ENCODE measurements around the gene UNG.

The UNG gene

DNA sequence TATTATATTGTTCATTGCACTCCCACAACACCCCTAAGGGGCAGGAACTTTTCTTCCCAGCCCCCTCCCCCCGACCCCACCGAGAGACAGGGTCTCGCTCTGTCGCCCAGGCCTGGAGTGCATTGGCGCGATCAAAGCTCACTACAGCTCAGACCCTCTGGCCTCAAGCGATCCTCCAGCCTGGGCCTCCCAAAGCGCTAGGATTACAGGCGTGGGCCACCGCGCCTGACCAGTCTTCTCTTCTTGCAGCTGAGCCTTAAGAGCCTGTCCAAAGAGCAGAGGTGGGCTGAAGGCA lies 310 bp upstream of the UNG start:
- H2AFZ ChIP-seq (ENCODE audit: insufficient read depth, low read length, poor library complexity) = peak overlapping the region; percentile 88
- no peaks in the 10 kb centered on the region for H3K27me3 ChIP-seq (ENCODE audit: insufficient read depth, low read length)
- H3K4me3 ChIP-seq (ENCODE audit: low read depth, low read length) = no peak overlapping the region
- H3K4ac ChIP-seq (ENCODE audit: low read depth, low read length) = no peak overlapping the region
- H2BK120ac ChIP-seq (ENCODE audit: insufficient read depth, low read length, poor library complexity) = no peak overlapping the region
- H3K9me3 ChIP-seq (ENCODE audit: insufficient read depth, low read depth, low read length) = no peaks in the 10 kb centered on the region
- H3K18ac ChIP-seq (ENCODE audit: low read length) = no peak overlapping the region
- H3K27ac ChIP-seq (ENCODE audit: low read depth, low read length) = no peak overlapping the region
- no peak overlapping the region for H4K91ac ChIP-seq (ENCODE audit: low read depth, low read length)
- no peak overlapping the region for H2AK5ac ChIP-seq (ENCODE audit: low read length)
- H3K14ac ChIP-seq (ENCODE audit: low read length) = peak overlapping the region; percentile 68
- peak overlapping the region; percentile 55 for H4K8ac ChIP-seq (ENCODE audit: low read depth, low read length)
- no peak overlapping the region for H3K9ac ChIP-seq (ENCODE audit: low read length)
- peaks cover 8 to 11% of the 10 kb centered on the region in 2 experiments for H3K4me1 ChIP-seq (ENCODE audit: control insufficient read depth in 1 of 2, insufficient read depth in 2 of 2, low read length in 2 of 2)
- H3K79me1 ChIP-seq (ENCODE audit: low read length) = peaks cover 7% of the 10 kb centered on the region
- no peaks in the 10 kb centered on the region for H3K79me2 ChIP-seq (ENCODE audit: control insufficient read depth, insufficient read depth, low read length, poor library complexity)
- H4K12ac ChIP-seq (ENCODE audit: low read depth, low read length) = peak overlapping the region; percentile 76
- no peak overlapping the region for H2BK12ac ChIP-seq (ENCODE audit: low read length)
- no peak for DNase-seq
- no peak overlapping the region for H2BK5ac ChIP-seq (ENCODE audit: low read depth, low read length, poor library complexity)
- no CpG with 5 or more reads among the region's 11 CpGs for WGBS (ENCODE audit: extremely low coverage, insufficient coverage, insufficient read length)
- H3K36me3 ChIP-seq (ENCODE audit: control insufficient read depth in 1 of 2, insufficient read depth in 2 of 2, low read length in 2 of 2) = peaks cover 12 to 15% of the 10 kb centered on the region in 2 experiments
- H3K4me2 ChIP-seq (ENCODE audit: low read length) = peak overlapping the region; percentile 84
- no peak overlapping the region for H3K23ac ChIP-seq (ENCODE audit: low read length)

DNA sequence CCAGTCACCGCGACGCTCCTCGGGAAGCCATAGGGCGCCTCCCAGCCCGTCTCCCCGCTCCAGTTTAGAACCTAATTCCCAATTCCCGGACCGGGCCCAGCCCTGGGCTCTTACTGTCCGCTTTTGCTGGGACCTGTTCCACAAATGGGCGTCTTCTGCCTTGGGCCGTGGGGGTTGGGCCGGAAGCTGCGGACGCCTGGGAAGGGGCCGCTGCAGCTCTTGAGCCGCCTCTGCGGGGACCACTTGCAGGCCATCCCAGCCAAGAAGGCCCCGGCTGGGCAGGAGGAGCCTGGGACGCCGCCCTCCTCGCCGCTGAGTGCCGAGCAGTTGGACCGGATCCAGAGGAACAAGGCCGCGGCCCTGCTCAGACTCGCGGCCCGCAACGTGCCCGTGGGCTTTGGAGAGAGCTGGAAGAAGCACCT lies 797 bp downstream of the UNG start:
- peak overlapping the region; percentile 54 for H4K8ac ChIP-seq (ENCODE audit: low read depth, low read length)
- peak overlapping the region; percentile 55 for H4K12ac ChIP-seq (ENCODE audit: low read depth, low read length)
- H2BK120ac ChIP-seq (ENCODE audit: insufficient read depth, low read length, poor library complexity) = no peak overlapping the region
- H2AK5ac ChIP-seq (ENCODE audit: low read length) = no peak overlapping the region
- peaks cover 0 to 3% of the 10 kb centered on the region in 2 experiments for H3K4me1 ChIP-seq (ENCODE audit: control insufficient read depth in 1 of 2, insufficient read depth in 2 of 2, low read length in 2 of 2)
- peak overlapping the region; percentile 43 for H3K18ac ChIP-seq (ENCODE audit: low read length)
- peak overlapping the region; percentile 78 for H3K4me3 ChIP-seq (ENCODE audit: low read depth, low read length)
- peak overlapping the region; percentile 39 for H3K27ac ChIP-seq (ENCODE audit: low read depth, low read length)
- peak overlapping the region; percentile 48 for H3K14ac ChIP-seq (ENCODE audit: low read length)
- no peaks in the 10 kb centered on the region for H3K9me3 ChIP-seq (ENCODE audit: insufficient read depth, low read depth, low read length)
- WGBS (ENCODE audit: extremely low coverage, insufficient coverage, insufficient read length) = no CpG with 5 or more reads among the region's 32 CpGs
- peak overlapping the region; percentile 42 for H3K4ac ChIP-seq (ENCODE audit: low read depth, low read length)
- DNase-seq = peak in 1 of 2 donors; percentile 61
- peak overlapping the region; percentile 79 for H3K9ac ChIP-seq (ENCODE audit: low read length)
- H3K27me3 ChIP-seq (ENCODE audit: insufficient read depth, low read length) = no peaks in the 10 kb centered on the region
- H3K4me2 ChIP-seq (ENCODE audit: low read length) = peak overlapping the region; percentile 69
- H3K79me2 ChIP-seq (ENCODE audit: control insufficient read depth, insufficient read depth, low read length, poor library complexity) = no peaks in the 10 kb centered on the region
- H4K91ac ChIP-seq (ENCODE audit: low read depth, low read length) = peak overlapping the region; percentile 20
- peaks cover 16 to 21% of the 10 kb centered on the region in 2 experiments for H3K36me3 ChIP-seq (ENCODE audit: control insufficient read depth in 1 of 2, insufficient read depth in 2 of 2, low read length in 2 of 2)
- H2AFZ ChIP-seq (ENCODE audit: insufficient read depth, low read length, poor library complexity) = peak overlapping the region; percentile 77
- no peak overlapping the region for H2BK12ac ChIP-seq (ENCODE audit: low read length)
- no peak overlapping the region for H2BK5ac ChIP-seq (ENCODE audit: low read depth, low read length, poor library complexity)
- H3K79me1 ChIP-seq (ENCODE audit: low read length) = peaks cover 5% of the 10 kb centered on the region
- H3K23ac ChIP-seq (ENCODE audit: low read length) = no peak overlapping the region

DNA sequence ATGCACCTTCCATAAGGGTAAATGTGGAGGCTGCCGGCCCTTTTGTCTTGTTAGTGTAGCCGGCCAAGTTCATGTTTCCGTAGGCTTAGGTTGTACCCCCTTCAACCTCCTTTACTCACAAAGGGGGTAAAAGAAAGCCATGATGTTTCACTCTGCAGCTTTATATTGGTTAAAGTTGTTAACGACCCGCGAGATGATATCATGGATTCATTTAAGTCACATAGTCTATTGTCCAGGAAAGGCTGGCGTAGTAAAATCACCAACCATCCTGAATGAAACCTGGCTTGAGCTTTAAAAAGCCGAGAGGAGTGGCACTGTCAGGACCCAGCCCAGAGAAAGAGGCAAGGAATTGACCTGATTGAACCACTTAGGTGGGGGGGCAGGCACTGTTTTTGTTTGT lies 1.3 kb downstream of the UNG start:
- Histone ChIP-seq H3K36me3 (ENCODE audit: control insufficient read depth in 1 of 2, insufficient read depth in 2 of 2, low read length in 2 of 2) (peaks cover 18 to 23% of the 10 kb centered on the region in 2 experiments), H2BK120ac (ENCODE audit: insufficient read depth, low read length, poor library complexity) (no peak overlapping the region), H2AFZ (ENCODE audit: insufficient read depth, low read length, poor library complexity) (peak overlapping the region; percentile 77), H3K4me1 (ENCODE audit: control insufficient read depth in 1 of 2, insufficient read depth in 2 of 2, low read length in 2 of 2) (peaks cover 0 to 3% of the 10 kb centered on the region in 2 experiments), H3K27me3 (ENCODE audit: insufficient read depth, low read length) (no peaks in the 10 kb centered on the region), H3K4ac (ENCODE audit: low read depth, low read length) (peak overlapping the region; percentile 42), H3K4me3 (ENCODE audit: low read depth, low read length) (peak overlapping the region; percentile 78), H4K8ac (ENCODE audit: low read depth, low read length) (no peak overlapping the region), H3K23ac (ENCODE audit: low read length) (no peak overlapping the region), H3K27ac (ENCODE audit: low read depth, low read length) (no peak overlapping the region), H3K9me3 (ENCODE audit: insufficient read depth, low read depth, low read length) (no peaks in the 10 kb centered on the region), H3K9ac (ENCODE audit: low read length) (peak overlapping the region; percentile 79), H2AK5ac (ENCODE audit: low read length) (no peak overlapping the region), H4K12ac (ENCODE audit: low read depth, low read length) (peak overlapping the region; percentile 55), H3K79me2 (ENCODE audit: control insufficient read depth, insufficient read depth, low read length, poor library complexity) (no peaks in the 10 kb centered on the region), H3K14ac (ENCODE audit: low read length) (peak overlapping the region; percentile 48), H2BK12ac (ENCODE audit: low read length) (no peak overlapping the region), H4K91ac (ENCODE audit: low read depth, low read length) (peak overlapping the region; percentile 20), H3K4me2 (ENCODE audit: low read length) (peak overlapping the region; percentile 69), H3K18ac (ENCODE audit: low read length) (no peak overlapping the region), H2BK5ac (ENCODE audit: low read depth, low read length, poor library complexity) (no peak overlapping the region), H3K79me1 (ENCODE audit: low read length) (peaks cover 4% of the 10 kb centered on the region)
- WGBS (ENCODE audit: extremely low coverage, insufficient coverage, insufficient read length) = no CpG with 5 or more reads among the region's 8 CpGs
- DNase-seq = no peak

DNA sequence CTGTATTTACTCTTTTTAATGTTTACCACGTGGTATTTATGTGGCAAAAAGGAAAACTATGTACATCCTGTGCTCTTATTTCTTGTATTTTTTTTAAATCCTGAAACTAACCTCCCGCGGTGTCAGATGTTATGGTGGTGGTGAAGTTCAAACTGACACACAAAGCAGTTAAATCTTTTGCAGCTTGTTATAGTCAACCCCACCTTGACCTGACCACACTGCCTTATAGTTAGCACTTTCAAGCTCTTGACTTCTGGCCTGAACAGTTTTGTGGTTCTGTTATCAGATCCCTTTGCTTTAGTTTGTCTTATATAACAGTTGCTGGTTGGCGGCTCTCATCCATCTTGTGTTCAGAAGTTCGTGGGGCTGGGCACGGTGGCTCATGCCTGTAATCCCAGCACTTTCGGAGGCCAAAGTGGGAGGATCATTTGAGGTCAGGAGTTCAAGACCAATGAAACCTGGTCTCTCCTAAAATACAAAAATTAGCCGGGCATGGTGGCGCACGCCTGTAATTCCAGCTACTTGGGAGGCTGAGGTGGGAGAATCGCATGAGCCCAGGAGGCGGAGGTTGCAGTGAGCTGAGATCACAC lies 2.1 kb downstream of the UNG start:
- no peak overlapping the region for H2BK5ac ChIP-seq (ENCODE audit: low read depth, low read length, poor library complexity)
- H3K14ac ChIP-seq (ENCODE audit: low read length) = no peak overlapping the region
- H2BK12ac ChIP-seq (ENCODE audit: low read length) = no peak overlapping the region
- no peak overlapping the region for H2AFZ ChIP-seq (ENCODE audit: insufficient read depth, low read length, poor library complexity)
- peaks cover 0 to 3% of the 10 kb centered on the region in 2 experiments for H3K4me1 ChIP-seq (ENCODE audit: control insufficient read depth in 1 of 2, insufficient read depth in 2 of 2, low read length in 2 of 2)
- no peaks in the 10 kb centered on the region for H3K79me2 ChIP-seq (ENCODE audit: control insufficient read depth, insufficient read depth, low read length, poor library complexity)
- no peak overlapping the region for H3K4me3 ChIP-seq (ENCODE audit: low read depth, low read length)
- H4K12ac ChIP-seq (ENCODE audit: low read depth, low read length) = no peak overlapping the region
- H3K4me2 ChIP-seq (ENCODE audit: low read length) = no peak overlapping the region
- H3K9ac ChIP-seq (ENCODE audit: low read length) = no peak overlapping the region
- peaks cover 4% of the 10 kb centered on the region for H3K79me1 ChIP-seq (ENCODE audit: low read length)
- H3K27ac ChIP-seq (ENCODE audit: low read depth, low read length) = no peak overlapping the region
- H3K9me3 ChIP-seq (ENCODE audit: insufficient read depth, low read depth, low read length) = no peaks in the 10 kb centered on the region
- peaks cover 23 to 27% of the 10 kb centered on the region in 2 experiments for H3K36me3 ChIP-seq (ENCODE audit: control insufficient read depth in 1 of 2, insufficient read depth in 2 of 2, low read length in 2 of 2)
- H3K23ac ChIP-seq (ENCODE audit: low read length) = no peak overlapping the region
- DNase-seq = no peak
- H3K4ac ChIP-seq (ENCODE audit: low read depth, low read length) = no peak overlapping the region
- H2BK120ac ChIP-seq (ENCODE audit: insufficient read depth, low read length, poor library complexity) = no peak overlapping the region
- no peaks in the 10 kb centered on the region for H3K27me3 ChIP-seq (ENCODE audit: insufficient read depth, low read length)
- H4K91ac ChIP-seq (ENCODE audit: low read depth, low read length) = no peak overlapping the region
- no peak overlapping the region for H3K18ac ChIP-seq (ENCODE audit: low read length)
- WGBS (ENCODE audit: extremely low coverage, insufficient coverage, insufficient read length) = no CpG with 5 or more reads among the region's 12 CpGs
- H2AK5ac ChIP-seq (ENCODE audit: low read length) = no peak overlapping the region
- H4K8ac ChIP-seq (ENCODE audit: low read depth, low read length) = no peak overlapping the region
